ENCODE results near the gene CRMP1. TPM values are rescaled to one million over a fixed set of nuclear protein-coding genes. Genes with fewer than 3 reads are reported as not detected.

Gene CRMP1
- total and polyA plus RNA-seq, 12 donors: 0.18 to 17.7 (median 4.8) TPM

DNA sequence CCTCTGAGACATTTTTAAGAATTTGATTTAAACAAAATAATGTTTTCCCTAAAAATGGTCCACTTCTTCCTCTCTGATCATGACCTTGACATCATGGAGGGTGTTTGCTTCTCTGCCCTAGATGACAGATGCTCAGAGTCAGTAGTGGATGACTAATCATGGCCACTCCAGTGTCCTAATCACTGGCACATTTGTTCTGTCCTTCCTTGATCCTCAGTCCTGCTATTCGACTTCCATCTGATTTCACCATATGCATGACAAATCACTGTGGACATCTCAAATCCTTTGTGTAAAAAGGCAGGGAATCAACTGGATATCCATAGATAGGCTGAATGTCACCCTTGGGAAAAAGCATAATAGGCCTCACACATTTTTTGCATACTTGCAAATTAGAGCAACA, 9.0 kb downstream of the CRMP1 start:
- no peaks in the 10 kb centered on the region for H3K9me3 ChIP-seq (replicated peaks in 1 of 3)
- no peak overlapping the region for H3K4me3 ChIP-seq
- peaks cover 19% of the 10 kb centered on the region for H3K27me3 ChIP-seq
- DNase-seq: no peak
- intact Hi-C loops (cut with DNase I): no loop called here
- H3K36me3 ChIP-seq (replicated peaks in 1 of 2): no peaks in the 10 kb centered on the region
- H3K27ac ChIP-seq: no peak overlapping the region
- TF ChIP-seq, protein P1, sequence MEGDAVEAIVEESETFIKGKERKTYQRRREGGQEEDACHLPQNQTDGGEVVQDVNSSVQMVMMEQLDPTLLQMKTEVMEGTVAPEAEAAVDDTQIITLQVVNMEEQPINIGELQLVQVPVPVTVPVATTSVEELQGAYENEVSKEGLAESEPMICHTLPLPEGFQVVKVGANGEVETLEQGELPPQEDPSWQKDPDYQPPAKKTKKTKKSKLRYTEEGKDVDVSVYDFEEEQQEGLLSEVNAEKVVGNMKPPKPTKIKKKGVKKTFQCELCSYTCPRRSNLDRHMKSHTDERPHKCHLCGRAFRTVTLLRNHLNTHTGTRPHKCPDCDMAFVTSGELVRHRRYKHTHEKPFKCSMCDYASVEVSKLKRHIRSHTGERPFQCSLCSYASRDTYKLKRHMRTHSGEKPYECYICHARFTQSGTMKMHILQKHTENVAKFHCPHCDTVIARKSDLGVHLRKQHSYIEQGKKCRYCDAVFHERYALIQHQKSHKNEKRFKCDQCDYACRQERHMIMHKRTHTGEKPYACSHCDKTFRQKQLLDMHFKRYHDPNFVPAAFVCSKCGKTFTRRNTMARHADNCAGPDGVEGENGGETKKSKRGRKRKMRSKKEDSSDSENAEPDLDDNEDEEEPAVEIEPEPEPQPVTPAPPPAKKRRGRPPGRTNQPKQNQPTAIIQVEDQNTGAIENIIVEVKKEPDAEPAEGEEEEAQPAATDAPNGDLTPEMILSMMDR (IDR thresholded peaks at IDR 0.05): no peak
- no peak for TF ChIP-seq POLR2A (IDR thresholded peaks at IDR 0.05)
- H3K4me1 ChIP-seq (replicated peaks in 1 of 2): no peaks in the 10 kb centered on the region
- WGBS, 4 donors: 18 to 43% (median 32%) methylated on average over 1 of the region's 1 CpG

DNA sequence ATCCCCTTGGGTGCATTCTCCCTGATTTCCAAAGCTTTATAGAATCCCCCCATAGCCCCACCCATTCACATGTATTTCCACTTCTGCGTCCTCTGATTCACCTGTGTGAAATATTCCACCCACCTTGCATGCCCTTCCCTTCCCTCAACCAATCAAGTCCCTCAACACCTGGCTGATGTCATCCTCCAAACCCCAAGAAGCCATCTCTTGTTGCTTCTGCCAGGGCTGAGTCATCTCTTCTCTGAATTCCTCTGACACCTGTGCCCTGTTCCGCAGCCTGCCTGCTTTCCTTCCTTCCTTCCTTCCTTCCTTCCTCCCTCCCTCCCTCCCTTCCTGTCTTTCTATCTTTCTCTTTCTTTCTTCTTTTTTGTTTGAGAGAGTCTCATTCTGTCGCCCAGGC, 9.9 kb downstream of the CRMP1 start:
- no peaks in the 10 kb centered on the region for H3K36me3 ChIP-seq (replicated peaks in 1 of 2)
- no peaks in the 10 kb centered on the region for H3K4me1 ChIP-seq (replicated peaks in 1 of 2)
- peaks cover 12% of the 10 kb centered on the region for H3K27me3 ChIP-seq
- no peak for TF ChIP-seq POLR2A (IDR thresholded peaks at IDR 0.05)
- TF ChIP-seq, protein P1 (IDR thresholded peaks at IDR 0.05): no peak
- DNase-seq: no peak
- intact Hi-C loops (cut with DNase I): no loop called here
- no peak overlapping the region for H3K4me3 ChIP-seq
- no peak overlapping the region for H3K27ac ChIP-seq
- no peaks in the 10 kb centered on the region for H3K9me3 ChIP-seq (replicated peaks in 1 of 3)
- WGBS, 4 donors: 78 to 86% (median 82%) methylated on average over 3 of the region's 3 CpGs

DNA sequence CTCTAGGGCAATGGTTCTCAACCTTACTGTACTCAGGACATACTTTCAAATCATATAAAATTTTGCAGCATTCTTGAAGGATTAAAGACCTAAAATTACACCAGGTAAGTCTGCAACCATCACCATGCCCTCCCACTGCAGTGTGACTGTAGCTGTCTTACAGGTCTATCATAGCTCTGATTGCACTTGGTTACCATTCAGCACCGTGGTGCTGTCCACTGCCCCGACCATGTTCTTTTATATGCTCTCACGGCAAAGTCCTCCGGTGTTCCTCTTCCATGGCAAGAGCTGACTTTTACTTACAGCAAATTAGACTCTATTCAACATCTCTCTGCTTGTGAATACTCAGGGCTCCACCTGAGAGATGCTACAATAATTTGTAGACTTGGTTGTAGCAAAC, 11.5 kb downstream of the CRMP1 start:
- no peak for DNase-seq
- no peaks in the 10 kb centered on the region for H3K27me3 ChIP-seq
- no peak overlapping the region for H3K4me3 ChIP-seq
- TF ChIP-seq, protein P1 (IDR thresholded peaks at IDR 0.05): no peak
- TF ChIP-seq POLR2A (IDR thresholded peaks at IDR 0.05): no peak
- H3K27ac ChIP-seq: no peak overlapping the region
- intact Hi-C loops (cut with DNase I): no loop called here
- 26 to 34% (median 29%) methylated on average over 4 of the region's 4 CpGs for WGBS, 4 donors
- H3K9me3 ChIP-seq (replicated peaks in 1 of 3): no peaks in the 10 kb centered on the region
- no peaks in the 10 kb centered on the region for H3K4me1 ChIP-seq (replicated peaks in 1 of 2)
- H3K36me3 ChIP-seq (replicated peaks in 1 of 2): no peaks in the 10 kb centered on the region

DNA sequence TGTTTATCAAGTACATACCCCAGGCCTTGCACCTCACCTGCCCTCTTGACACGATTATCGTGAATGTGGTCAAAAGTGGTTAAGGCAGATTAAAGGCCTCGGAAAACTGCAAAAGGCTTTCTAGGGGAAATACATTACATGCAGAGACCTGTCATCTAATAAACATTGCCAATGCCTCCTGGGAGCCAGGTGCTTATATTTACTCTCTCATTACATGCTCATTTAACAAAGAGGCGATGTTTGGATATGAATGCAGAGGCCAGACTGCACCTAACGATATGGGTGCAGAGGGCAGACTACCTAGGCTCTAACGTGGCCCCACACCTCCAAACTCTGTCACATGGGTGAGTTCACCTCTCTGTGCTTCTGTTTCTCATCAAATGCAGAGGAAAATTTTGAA, 14.5 kb downstream of the CRMP1 start:
- Histone ChIP-seq H3K36me3 (replicated peaks in 1 of 2) (no peaks in the 10 kb centered on the region), H3K4me3 (no peak overlapping the region), H3K27me3 (no peaks in the 10 kb centered on the region), H3K4me1 (replicated peaks in 1 of 2) (no peaks in the 10 kb centered on the region), H3K9me3 (replicated peaks in 1 of 3) (no peaks in the 10 kb centered on the region), H3K27ac (no peak overlapping the region)
- WGBS, 4 donors: 74 to 81% (median 77%) methylated on average over 6 of the region's 6 CpGs
- intact Hi-C loops (cut with DNase I): no loop called here
- no peak for DNase-seq
- no peak for TF ChIP-seq POLR2A (IDR thresholded peaks at IDR 0.05)
- TF ChIP-seq, protein P1 (IDR thresholded peaks at IDR 0.05): no peak

Measured in adrenal gland (tissue), 12 donors.